ENCODE results near the gene RPRML. TPM values are rescaled to one million over a fixed set of nuclear protein-coding genes. Genes with fewer than 3 reads are reported as not detected.
A peak's percentile ranks its signal among the peaks of the same experiment; 100 is the strongest.

Gene RPRML
- total RNA-seq, 4 donors from 2014 or later, result 0.64 to 6.8 (median 3.3) TPM

DNA sequence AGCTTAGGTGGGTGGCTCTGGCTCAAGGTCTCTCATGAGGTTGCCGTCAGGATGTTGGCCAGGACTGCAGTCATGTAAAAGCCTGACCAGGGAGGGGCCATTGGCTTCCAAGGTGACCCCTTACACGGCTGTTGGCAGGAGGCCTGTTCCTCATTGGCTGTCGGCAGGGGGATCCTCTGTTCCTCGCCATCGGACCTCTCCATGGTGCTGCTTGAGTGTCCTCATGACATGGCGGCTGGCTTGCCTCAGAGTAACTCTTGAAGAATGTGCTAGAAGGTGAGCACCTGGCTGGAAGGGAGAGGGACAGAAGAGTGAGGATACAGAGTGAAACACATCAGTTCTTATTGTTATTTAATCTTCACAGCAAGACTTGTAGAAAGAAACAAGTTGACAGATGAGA lies 4.7 kb upstream of the RPRML start:
- no peak overlapping the region for H3K27ac ChIP-seq
- no peak for DNase-seq (ENCODE audit: low spot score in 2 of 2)
- H3K36me3 ChIP-seq, result no peaks in the 10 kb centered on the region
- H3K9me3 ChIP-seq, result no peaks in the 10 kb centered on the region
- WGBS, result 91% methylated on average over 6 of the region's 6 CpGs
- H3K4me1 ChIP-seq, result peaks cover 9% of the 10 kb centered on the region
- TF ChIP-seq POLR2A (IDR thresholded peaks at IDR 0.05), result no peak
- TF ChIP-seq, protein P1, sequence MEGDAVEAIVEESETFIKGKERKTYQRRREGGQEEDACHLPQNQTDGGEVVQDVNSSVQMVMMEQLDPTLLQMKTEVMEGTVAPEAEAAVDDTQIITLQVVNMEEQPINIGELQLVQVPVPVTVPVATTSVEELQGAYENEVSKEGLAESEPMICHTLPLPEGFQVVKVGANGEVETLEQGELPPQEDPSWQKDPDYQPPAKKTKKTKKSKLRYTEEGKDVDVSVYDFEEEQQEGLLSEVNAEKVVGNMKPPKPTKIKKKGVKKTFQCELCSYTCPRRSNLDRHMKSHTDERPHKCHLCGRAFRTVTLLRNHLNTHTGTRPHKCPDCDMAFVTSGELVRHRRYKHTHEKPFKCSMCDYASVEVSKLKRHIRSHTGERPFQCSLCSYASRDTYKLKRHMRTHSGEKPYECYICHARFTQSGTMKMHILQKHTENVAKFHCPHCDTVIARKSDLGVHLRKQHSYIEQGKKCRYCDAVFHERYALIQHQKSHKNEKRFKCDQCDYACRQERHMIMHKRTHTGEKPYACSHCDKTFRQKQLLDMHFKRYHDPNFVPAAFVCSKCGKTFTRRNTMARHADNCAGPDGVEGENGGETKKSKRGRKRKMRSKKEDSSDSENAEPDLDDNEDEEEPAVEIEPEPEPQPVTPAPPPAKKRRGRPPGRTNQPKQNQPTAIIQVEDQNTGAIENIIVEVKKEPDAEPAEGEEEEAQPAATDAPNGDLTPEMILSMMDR (IDR thresholded peaks at IDR 0.05), result no peak
- no peak for TF ChIP-seq POLR2AphosphoS5 (IDR thresholded peaks at IDR 0.05)
- no peak for TF ChIP-seq EP300 (IDR thresholded peaks at IDR 0.05)
- H3K27me3 ChIP-seq, result peaks cover 8% of the 10 kb centered on the region
- no peak overlapping the region for H3K4me3 ChIP-seq

DNA sequence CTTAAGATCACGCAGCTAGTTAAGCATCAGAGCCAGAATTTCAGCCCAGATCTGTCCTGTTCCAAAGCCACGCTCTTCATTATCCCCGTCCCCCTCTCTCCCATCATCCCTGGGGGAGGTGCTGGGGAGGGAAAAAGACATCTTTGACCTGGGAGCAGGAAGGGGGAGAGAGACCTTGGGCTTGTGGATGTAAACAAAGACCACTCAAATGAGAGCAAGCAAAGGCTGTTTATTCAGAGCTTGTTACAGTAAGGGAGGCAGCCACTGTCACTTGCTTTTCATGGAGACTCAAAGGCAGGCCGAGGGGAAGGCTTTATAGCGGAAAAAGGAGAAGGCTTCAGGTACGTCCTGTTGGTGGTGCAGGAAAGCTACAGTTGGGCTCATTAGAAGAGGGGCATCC lies 3.5 kb upstream of the RPRML start:
- H3K36me3 ChIP-seq, result no peaks in the 10 kb centered on the region
- no peaks in the 10 kb centered on the region for H3K9me3 ChIP-seq
- peaks cover 21% of the 10 kb centered on the region for H3K4me1 ChIP-seq
- no peak for DNase-seq (ENCODE audit: low spot score in 2 of 2)
- H3K27me3 ChIP-seq, result peaks cover 20% of the 10 kb centered on the region
- 95% methylated on average over 6 of the region's 6 CpGs for WGBS
- TF ChIP-seq POLR2AphosphoS5 (IDR thresholded peaks at IDR 0.05) (no peak), POLR2A (IDR thresholded peaks at IDR 0.05) (no peak), EP300 (IDR thresholded peaks at IDR 0.05) (no peak)
- TF ChIP-seq, protein P1 (IDR thresholded peaks at IDR 0.05), result no peak
- H3K27ac ChIP-seq, result no peak overlapping the region
- no peak overlapping the region for H3K4me3 ChIP-seq

DNA sequence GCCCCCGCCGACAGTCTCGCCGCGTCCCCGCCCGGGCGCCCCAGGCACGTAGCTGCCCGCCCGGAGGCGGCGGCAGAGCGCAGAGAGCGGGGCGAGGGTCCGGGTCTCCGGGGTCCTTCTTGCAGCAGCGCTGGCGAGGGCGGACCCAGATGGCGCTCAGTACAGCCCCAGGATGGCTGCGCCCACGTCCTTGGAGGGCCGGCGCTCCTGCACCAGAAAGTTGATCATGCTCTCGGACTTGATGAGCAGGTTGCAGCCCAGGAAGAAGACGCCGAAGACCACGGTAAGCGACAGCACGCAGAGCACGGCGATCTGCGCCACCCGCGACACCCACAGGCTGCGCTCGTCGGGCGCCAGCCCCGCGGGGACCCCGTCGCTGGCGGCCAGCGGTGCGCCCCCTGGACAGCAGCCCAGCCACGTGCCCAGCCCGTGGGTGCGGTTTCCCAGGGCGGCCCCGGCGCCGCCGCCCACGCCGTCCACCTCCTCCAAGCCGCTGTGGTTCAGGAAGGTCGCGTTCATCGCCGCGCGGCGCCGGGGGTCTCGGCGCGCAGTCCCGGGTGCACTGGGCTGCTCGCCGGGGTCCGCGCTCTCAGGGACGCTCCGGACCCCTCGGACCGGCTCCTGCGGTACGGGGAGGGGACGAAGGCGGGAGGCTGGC lies 435 bp downstream of the RPRML start:
- Histone ChIP-seq H3K4me1 (peaks cover 24% of the 10 kb centered on the region), H3K36me3 (no peaks in the 10 kb centered on the region), H3K27me3 (peaks cover 34% of the 10 kb centered on the region), H3K9me3 (no peaks in the 10 kb centered on the region), H3K4me3 (peak overlapping the region; percentile 57), H3K27ac (peak overlapping the region; percentile 51)
- under 1% methylated on average over 29 of the region's 83 CpGs for WGBS
- no peak for DNase-seq (ENCODE audit: low spot score in 2 of 2)
- TF ChIP-seq POLR2AphosphoS5 (IDR thresholded peaks at IDR 0.05) (no peak), EP300 (IDR thresholded peaks at IDR 0.05) (no peak), POLR2A (IDR thresholded peaks at IDR 0.05) (no peak)
- TF ChIP-seq, protein P1 (IDR thresholded peaks at IDR 0.05), result no peak

DNA sequence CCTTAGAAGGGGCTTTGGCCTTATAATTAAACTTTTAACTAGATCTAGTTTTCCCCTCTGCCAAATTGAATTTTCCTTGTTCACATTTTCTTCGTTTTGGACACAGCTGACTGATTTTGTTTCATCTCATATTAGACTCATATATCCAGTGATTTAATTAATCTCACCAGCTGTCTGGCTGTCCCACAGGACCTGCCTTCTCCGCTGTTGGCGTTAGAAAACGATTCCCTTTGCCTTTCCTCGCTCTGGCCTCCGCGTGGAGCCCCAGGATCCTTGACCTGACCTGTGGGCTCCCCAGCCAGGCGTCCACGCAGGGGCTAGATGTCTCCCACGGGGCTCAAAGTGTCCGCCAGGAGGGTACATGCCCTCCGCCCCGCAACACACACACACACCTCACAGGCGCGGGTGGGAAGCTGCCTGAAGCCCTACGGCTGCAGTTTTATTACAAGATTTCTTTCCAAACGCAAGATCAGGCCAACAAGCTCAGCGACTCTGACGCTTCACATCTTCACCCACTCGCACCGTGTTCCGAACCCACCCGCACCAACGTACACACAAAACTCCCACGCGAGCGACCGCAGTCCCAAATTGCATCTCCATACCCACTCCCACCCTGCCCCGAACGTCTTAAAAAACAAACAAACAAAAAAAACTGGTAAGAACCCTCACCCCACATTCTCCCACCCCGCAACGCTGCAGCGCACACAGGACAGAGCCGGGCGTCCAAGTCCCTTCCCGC lies 1.1 kb downstream of the RPRML start:
- TF ChIP-seq, protein P1 (IDR thresholded peaks at IDR 0.05), result no peak
- TF ChIP-seq POLR2AphosphoS5 (IDR thresholded peaks at IDR 0.05) (no peak), POLR2A (IDR thresholded peaks at IDR 0.05) (no peak), EP300 (IDR thresholded peaks at IDR 0.05) (no peak)
- Histone ChIP-seq H3K36me3 (no peaks in the 10 kb centered on the region), H3K4me1 (peaks cover 31% of the 10 kb centered on the region), H3K27me3 (peaks cover 34% of the 10 kb centered on the region), H3K27ac (peak overlapping the region; percentile 51), H3K9me3 (no peaks in the 10 kb centered on the region), H3K4me3 (peak overlapping the region; percentile 57)
- WGBS, result 10% methylated on average over 36 of the region's 36 CpGs
- DNase-seq (ENCODE audit: low spot score in 2 of 2), result no peak

DNA sequence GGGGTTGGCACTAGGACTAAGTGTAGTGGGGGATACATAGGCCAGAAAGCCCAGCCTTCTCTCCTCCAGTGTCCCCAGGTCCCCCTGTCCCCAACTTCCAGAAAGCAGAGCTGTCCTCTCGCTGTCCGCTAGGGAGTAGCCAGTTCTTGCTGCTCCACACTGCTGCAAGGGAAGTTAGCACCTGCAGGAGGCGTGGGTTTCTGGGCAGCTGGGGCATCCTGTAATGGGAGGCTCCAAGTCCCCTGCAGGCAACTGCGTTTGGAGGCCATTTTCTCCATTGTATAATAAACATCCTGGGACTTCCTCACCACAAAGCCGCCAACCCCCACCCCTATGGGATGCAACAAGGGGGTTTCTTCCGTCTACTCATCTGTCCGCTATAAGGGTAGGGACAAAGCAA lies 1.7 kb downstream of the RPRML start:
- TF ChIP-seq, protein P1 (IDR thresholded peaks at IDR 0.05), result no peak
- Histone ChIP-seq H3K27me3 (peaks cover 34% of the 10 kb centered on the region), H3K9me3 (no peaks in the 10 kb centered on the region), H3K4me1 (peaks cover 32% of the 10 kb centered on the region), H3K27ac (no peak overlapping the region), H3K4me3 (no peak overlapping the region), H3K36me3 (no peaks in the 10 kb centered on the region)
- DNase-seq (ENCODE audit: low spot score in 2 of 2), result no peak
- 61% methylated on average over 7 of the region's 7 CpGs for WGBS

All from suprapubic skin (tissue), 4 donors.